ENCODE results near the gene NOL6.
A peak's percentile ranks its signal among the peaks of the same experiment; 100 is the strongest.

The NOL6 gene

GRCh38 chr9:33450621-33451146, 23.0 kb downstream of the NOL6 start:
- no peak for DNase-seq

GRCh38 chr9:33449715-33450114, 24.0 kb downstream of the NOL6 start:
- no peak for DNase-seq

GRCh38 chr9:33447799-33448553, 25.7 kb downstream of the NOL6 start:
- DNase-seq: no peak

GRCh38 chr9:33446946-33447798, 26.6 kb downstream of the NOL6 start, which contains the start of gene AQP3:
AQP3 (minus strand) TSS chr9:33447593; CDS start chr9:33447530, 63 bp downstream.
- peak; percentile 89 for DNase-seq

GRCh38 chr9:33446240-33446945, 27.3 kb downstream of the NOL6 start:
- DNase-seq: peak; percentile 89

GRCh38 chr9:33445389-33446239, 28.1 kb downstream of the NOL6 start:
- DNase-seq: no peak

- no peak for DNase-seq
Measured at GRCh38 chr9:33443464-33444154, 30.1 kb downstream of the NOL6 start.

GRCh38 chr9:33443047-33443446, 30.7 kb downstream of the NOL6 start:
- no peak for DNase-seq

- DNase-seq: no peak
Measured at GRCh38 chr9:33442125-33442524, 31.6 kb downstream of the NOL6 start.

GRCh38 chr9:33440609-33441008, 33.1 kb downstream of the NOL6 start:
- DNase-seq: no peak

GRCh38 chr9:33440204-33440603, 33.5 kb downstream of the NOL6 start:
- no peak for DNase-seq

GRCh38 chr9:33439731-33440130, 34.0 kb downstream of the NOL6 start:
- no peak for DNase-seq

- DNase-seq: no peak
Measured at GRCh38 chr9:33438926-33439680, 34.6 kb downstream of the NOL6 start.

- DNase-seq: no peak
Measured at GRCh38 chr9:33437898-33438297, 35.8 kb downstream of the NOL6 start.

GRCh38 chr9:33437205-33437604, 36.5 kb downstream of the NOL6 start:
- no peak for DNase-seq

- DNase-seq: no peak
Measured at GRCh38 chr9:33436445-33436844, 37.3 kb downstream of the NOL6 start.

GRCh38 chr9:33435821-33436277, 37.9 kb downstream of the NOL6 start:
- no peak for DNase-seq

- no peak for DNase-seq
Measured at GRCh38 chr9:33434317-33435105, 39.2 kb downstream of the NOL6 start.

- DNase-seq: no peak
Measured at GRCh38 chr9:33433871-33434270, 39.9 kb downstream of the NOL6 start.

- DNase-seq: no peak
Measured at GRCh38 chr9:33431420-33431819, 42.3 kb downstream of the NOL6 start.
